ENCODE measurements around the gene SDC3.

DNA sequence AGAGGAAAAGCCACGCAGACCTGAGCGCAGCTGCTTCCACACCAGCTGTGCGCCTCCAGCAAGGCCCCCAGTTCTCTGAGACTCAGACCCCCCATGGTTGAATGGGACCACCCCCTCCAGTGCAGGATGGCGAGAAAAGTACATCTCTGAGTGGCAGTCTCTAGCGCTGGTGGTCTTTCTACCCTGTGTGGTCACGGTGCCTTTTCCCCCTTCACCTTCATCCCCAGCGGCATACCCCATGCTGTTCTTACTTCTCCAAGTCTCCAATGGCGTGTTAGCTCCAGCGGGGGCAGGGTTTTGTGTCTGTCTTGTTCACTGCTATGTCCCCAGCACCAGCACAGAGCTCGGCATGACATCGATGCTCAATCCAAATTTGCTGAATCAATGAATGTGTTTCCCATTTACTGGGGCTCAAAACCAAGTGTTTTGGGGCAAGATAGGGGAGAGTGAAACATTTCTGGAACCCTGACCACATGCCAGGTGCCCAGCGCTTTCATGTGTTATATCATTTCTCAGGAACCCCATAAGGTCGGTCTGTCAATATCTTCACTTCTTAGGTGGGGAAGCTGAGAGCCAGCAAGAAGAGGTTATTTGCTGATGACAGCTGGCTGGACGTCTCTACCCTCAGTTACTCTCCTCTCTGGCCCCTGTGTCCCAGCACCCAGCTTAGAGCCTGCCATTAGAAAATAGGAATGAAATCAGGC lies 959 bp upstream of the SDC3 start:
- TF ChIP-seq POLR2A (IDR thresholded peaks at IDR 0.05; ENCODE audit: low read depth) (no peak), CTCF (IDR thresholded peaks at IDR 0.05) (no peak), POLR2AphosphoS5 (IDR thresholded peaks at IDR 0.05) (no peak), EP300 (IDR thresholded peaks at IDR 0.05) (no peak)

Measured in esophagus muscularis mucosa (tissue), 4 donors.